T1000 (cell line): Measurements from ENCODE around the gene TDP2.
"Not testable (repeated sequence)": the region's sequence is repeated elsewhere in the genome, so short reads cannot be mapped to it uniquely, and the experiment has no call there.

Source experiments
- DNase-seq: peaks from one replicate; lab custom pipeline; 2025; ENCODE audit warnings: mixed read lengths; lab: John Stamatoyannopoulos, UW

The TDP2 gene, protein sequence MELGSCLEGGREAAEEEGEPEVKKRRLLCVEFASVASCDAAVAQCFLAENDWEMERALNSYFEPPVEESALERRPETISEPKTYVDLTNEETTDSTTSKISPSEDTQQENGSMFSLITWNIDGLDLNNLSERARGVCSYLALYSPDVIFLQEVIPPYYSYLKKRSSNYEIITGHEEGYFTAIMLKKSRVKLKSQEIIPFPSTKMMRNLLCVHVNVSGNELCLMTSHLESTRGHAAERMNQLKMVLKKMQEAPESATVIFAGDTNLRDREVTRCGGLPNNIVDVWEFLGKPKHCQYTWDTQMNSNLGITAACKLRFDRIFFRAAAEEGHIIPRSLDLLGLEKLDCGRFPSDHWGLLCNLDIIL

DNA sequence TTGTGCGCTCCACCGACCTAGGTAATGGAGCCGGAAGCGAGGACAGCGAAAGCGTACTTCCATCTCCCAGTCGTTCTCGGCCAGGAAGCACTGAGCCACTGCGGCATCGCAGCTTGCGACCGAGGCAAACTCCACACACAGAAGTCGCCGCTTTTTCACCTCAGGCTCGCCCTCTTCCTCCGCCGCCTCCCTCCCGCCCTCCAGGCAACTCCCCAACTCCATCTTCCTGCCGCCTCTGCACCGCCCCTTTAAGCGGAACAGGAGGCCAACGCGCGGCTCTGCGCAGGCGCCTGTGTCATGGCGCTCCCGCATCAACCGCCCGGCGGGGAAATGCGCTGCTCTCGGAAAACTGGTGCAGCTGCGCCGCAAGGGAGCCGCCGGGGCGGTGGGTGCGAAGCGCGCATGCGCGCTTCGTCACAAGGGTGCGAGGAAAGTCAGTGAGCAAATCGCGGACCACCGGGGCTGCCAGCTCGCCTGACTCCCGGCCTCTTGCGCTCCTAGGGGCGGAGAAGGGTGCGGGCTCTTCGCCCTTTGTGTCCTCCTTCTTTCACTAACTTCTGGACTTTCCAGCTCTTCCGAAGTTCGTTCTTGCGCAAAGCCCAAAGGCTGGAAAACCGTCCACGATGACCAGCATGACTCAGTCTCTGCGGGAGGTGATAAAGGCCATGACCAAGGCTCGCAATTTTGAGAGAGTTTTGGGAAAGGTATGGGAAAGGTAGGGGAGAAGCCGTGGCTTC lies at the start of gene TDP2, which contains the start of gene ACOT13:
Gene TDP2, minus strand, starts transcription at position 259 of the 737 bp plus-strand sequence. Its CDS starts 37 bp downstream, at position 222.
Gene ACOT13, plus strand, starts transcription at position 437 of the 737 bp plus-strand sequence. Its CDS starts 187 bp downstream, at position 624.
- DNase-seq: peak; percentile 96

DNA sequence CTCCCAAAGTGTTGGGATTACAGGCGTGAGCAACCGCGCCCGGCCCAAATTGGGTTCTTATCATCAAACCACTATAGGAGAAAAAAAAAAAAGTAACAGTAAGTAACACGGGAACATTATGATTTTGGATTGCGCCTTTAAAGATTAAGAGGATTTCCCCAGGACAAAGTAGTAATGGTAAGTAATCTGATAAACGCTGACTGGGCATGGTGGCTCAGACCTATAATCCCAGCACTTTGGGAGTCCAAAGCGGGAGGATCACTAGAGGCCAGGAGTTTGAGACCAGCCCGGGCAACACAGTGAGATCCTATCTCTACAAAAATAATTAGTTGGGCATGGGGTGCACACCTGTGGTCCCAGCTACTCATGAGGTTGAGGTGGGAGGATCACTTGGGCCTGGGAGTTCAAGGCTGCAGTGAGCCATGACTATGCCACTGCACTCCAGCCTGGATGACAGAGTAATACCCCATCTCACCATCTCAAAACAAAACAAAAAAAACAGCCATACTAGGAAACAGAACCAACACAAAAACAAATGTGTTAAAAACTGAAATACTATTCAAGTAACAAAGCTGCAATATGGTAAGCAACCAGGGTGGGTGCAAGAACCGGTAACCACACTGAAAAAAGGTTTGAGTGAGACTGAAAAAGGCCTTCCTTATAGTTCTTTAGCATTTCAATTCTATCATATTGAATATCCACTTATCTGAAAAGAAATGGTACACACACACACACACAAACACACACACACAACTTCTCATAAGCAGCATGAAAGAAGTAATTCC lies 44.0 kb upstream of the TDP2 start:
- DNase-seq: no peak

- DNase-seq: no peak
These were observed 42.5 kb upstream of the TDP2 start for GRCh38 chr6:24709014-24709711.

GRCh38 chr6:24708612-24709011 lies 41.9 kb upstream of the TDP2 start:
- DNase-seq: no peak

GRCh38 chr6:24704468-24704867 lies 37.8 kb upstream of the TDP2 start:
- no peak for DNase-seq

GRCh38 chr6:24702720-24703282 lies 36.1 kb upstream of the TDP2 start:
- DNase-seq: no peak

- no peak for DNase-seq
These were observed 33.0 kb upstream of the TDP2 start for GRCh38 chr6:24699521-24700359.

GRCh38 chr6:24696097-24696496 lies 29.4 kb upstream of the TDP2 start:
- DNase-seq: no peak

DNA sequence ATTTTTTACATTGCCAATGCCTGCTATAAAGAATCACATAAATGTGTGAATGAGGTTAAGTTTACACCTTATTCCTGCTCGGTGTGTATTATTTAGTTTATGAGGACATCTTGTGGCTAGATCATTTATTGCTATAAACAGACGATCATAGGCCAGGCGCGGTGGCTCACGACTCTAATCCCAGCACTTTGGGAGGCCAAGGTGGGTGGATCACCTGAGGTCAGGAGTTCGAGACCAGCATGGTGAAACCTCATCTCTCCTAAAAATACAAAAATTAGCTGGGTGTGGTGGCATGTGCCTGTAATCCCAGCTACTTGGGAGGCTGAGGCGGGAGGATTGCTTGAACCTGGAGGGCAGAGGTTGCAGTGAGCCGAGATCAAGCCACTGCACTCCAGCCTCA lies 28.9 kb upstream of the TDP2 start:
- DNase-seq: not testable (repeated sequence)

- no peak for DNase-seq
These were observed 27.5 kb upstream of the TDP2 start for GRCh38 chr6:24694198-24694597.

DNA sequence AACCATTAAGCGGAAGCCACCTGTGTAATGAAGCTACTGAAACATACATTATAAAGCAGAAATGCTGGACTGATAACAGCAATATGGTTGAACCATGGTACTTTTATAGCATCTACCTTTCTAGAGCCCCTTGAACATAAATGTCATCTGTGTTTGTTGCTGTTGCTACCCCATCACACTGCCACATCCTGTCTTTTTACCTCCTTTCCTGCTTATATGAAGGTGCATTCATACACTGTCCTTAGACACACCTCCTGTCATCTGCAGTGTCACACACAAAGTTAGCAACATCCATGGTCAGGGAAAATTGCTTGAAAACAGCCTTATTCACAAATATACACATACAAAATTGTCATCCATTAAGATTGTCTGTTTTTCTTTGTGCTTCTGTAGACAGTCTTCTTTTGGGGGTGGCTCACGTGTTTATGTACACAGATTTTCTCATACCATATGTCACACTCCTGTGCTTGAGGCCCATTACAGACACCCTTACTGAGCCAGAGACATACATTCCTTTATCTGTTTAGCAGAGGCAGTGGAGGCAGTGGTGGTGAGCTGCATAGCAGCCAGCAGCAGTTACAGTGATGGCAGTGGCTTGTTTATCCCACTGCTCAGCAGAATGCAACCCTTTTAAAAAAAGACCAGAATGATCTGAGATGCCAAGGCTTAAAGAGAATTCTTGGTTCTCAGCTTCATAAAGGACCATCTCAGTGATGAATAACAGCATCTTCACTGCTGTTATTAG lies 26.3 kb upstream of the TDP2 start:
- no peak for DNase-seq

DNA sequence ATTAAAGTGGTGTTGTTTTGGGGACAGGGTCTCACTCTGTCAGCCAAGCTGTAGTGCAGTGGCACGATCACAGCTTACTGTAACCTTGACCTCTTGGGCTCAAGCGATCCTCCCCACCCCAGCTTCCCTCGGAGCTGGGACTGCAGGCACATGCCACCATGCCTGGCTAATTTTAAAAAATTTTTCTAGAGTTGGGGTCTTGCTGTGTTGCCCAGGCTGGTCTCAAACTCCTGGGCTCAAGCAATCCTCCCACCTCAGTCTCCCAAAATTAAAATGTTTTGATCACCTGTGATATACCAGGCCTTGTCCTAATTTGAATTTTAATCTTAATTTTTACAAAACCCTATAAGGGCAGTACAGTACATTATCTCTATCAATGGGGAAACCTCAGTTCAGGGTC lies 25.7 kb upstream of the TDP2 start:
- DNase-seq: no peak

DNA sequence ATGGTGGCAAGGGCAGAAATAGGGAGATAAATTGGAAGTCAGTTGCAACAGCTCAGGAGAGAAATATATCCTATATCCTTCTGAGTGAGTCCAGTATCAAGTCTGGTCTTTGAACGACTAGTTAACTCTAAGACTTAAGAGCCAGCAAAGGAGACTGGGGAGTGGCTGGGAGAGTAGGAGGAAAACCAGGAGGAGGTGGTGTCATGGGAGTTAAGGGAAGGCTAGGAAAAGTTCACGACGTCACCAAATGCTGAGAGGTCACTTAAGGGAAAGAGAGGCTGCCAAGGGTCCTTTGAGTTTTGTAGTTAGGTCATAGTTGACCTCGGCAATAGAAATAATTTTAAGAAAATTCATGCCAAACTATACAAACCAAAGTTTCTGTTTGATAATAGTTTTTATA lies 25.3 kb upstream of the TDP2 start:
- DNase-seq: no peak

- no peak for DNase-seq
These were observed 24.9 kb upstream of the TDP2 start for GRCh38 chr6:24691550-24691949.

GRCh38 chr6:24690593-24690992 lies 23.9 kb upstream of the TDP2 start:
- no peak for DNase-seq

DNA sequence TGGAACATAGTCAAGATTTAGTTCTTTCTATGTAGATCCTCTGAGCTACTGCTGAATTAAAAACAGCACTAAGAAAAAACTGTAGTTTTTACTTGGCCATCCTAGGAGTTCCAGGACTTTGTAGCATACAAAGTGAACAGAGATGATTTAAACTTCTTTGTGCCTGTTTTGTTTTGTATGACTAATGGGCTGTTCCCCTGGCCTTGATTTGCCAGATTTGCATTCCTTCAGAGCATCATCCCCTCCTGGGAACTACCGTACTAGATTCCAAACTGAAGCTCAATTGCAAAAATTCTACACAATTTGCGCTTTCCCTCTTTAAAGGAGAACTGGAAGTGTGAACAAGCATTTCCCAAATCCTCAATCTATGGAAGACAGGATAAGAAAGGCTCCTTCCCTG lies 23.3 kb upstream of the TDP2 start:
- DNase-seq: no peak

GRCh38 chr6:24686946-24687345 lies 20.2 kb upstream of the TDP2 start:
- DNase-seq: no peak

DNA sequence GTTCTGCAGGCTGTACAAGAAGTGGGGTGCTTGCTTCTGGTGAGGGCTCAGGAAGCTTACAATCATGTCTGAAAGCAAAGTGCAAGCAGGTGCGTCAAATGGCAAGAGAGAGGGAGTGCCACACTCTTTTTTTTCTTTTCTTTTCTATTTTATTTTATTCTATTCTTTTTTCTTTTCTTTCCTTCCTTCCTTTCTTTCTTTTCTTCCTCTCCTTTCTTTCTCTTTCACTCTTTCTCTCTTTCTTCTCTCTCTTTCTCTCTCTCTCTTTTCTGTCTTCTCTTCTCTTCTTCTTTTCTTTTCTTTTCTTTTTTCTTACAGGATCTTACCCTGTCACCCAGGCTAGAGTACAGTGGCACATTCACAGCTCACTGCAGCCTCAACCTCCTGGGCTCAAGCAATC lies 19.7 kb upstream of the TDP2 start:
- no peak for DNase-seq

- DNase-seq: no peak
These were observed 16.9 kb upstream of the TDP2 start for GRCh38 chr6:24683297-24684296.
